Ovary (tissue), 9 donors: ENCODE measurements around the gene TMEM135. TPM values are rescaled to one million over a fixed set of nuclear protein-coding genes. Genes with fewer than 3 reads are reported as not detected.

ENCODE experiments used
- DNase-seq, 5 donors: peaks; one replicate each; pipeline ENCODE4 v3.0.0-alpha.2; 2019 to 2020
- H3K27ac ChIP-seq, 2 donors: fragments of 200-600 bp; one replicate each; pipeline versions ENCODE4 v1.5.1 to v1.8.0; 2019 to 2022
- H3K27me3 ChIP-seq: fragments of 200-600 bp; one replicate; pipeline ENCODE4 v1.8.0; 2022
- H3K36me3 ChIP-seq: fragments of 200-600 bp; sonication (generic); one replicate; pipeline ENCODE4 v1.5.1; 2019
- H3K4me1 ChIP-seq: one replicate; pipeline ENCODE4 v1.8.1; 2013; ENCODE audit warnings: mild to moderate bottlenecking, moderate library complexity; ENCODE audit not compliant: insufficient read depth
- H3K4me3 ChIP-seq: fragments of 200-600 bp; sonication (generic); one replicate; pipeline ENCODE4 v1.5.1; 2017
- H3K9me3 ChIP-seq, 2 donors: fragments of 200-600 bp in 1 of 2; sonication (generic) in 1 of 2; one replicate each; pipeline versions ENCODE4 v1.5.1 to v1.8.1; 2013 to 2019; ENCODE audit warnings: mild to moderate bottlenecking in 1 of 2, moderate library complexity in 1 of 2
- EP300 ChIP-seq: sonication (generic); formaldehyde crosslinking; IDR thresholded peaks from one replicate; pipeline ENCODE4 v1.6.1; 2017; ENCODE audit warnings: antibody characterized with exemption
- POLR2A ChIP-seq: fragments of 450-650 bp; IDR thresholded peaks from one replicate; pipeline ENCODE4 v1.6.1; 2017; ENCODE audit warnings: antibody characterized with exemption, mild to moderate bottlenecking, moderate library complexity
- WGBS, 3 donors: extraction: QIAGEN DNeasy Blood & Tissue Kit in 1 of 3; methylation state at CpG; one replicate each; pipeline versions ENCODE4 v1.1.5 to v1.1.7; 2013 to 2017; 5-methylcytosine and 5-hydroxymethylcytosine counted together
- intact Hi-C, 4 donors: fragments of 100-400 bp; cut with DNase I; formaldehyde crosslinking; loops; one replicate each; pipeline versions ENCODE4 v1.11.0 to v1.15.1; 2022 to 2023
- polyA plus RNA-seq, 2 donors: library from polyadenylated mRNA; stranded (reverse); fragments of 200-250 nt in 1 of 2; fragments of 350-450 nt in 1 of 2; fragmentation: Illumina TruSeq in 1 of 2; extraction: RNeasy Lipid Tissue Mini Kit (QIAGEN cat#74804) in 1 of 2; gene quantifications; one replicate each; pipeline ENCODE4 v1.2.3, GENCODE V29; 2013 to 2014
- total RNA-seq, 7 donors: library from RNA; depleted of rRNA in 2 of 7; stranded (reverse); fragments of >200 nt in 2 of 7; fragmentation: NEBNext Ultra II Directional in 3 of 7; extraction: Animal tissue kit (Norgen Biotek cat#: 25700) in 3 of 7; gene quantifications; one replicate each; pipeline versions ENCODE4 v1.1.0 to v1.2.4, GENCODE V29; 2016 to 2023
- TF ChIP-seq, protein P1 (sequence below), 3 donors: fragments of 450-650 bp in 2 of 3; fragments of 200-600 bp in 1 of 3; IDR thresholded peaks; one replicate each; pipeline versions ENCODE4 v1.5.1 to v1.8.0; 2016 to 2022; ENCODE audit warnings: antibody characterized with exemption in 3 of 3, mild to moderate bottlenecking in 1 of 3
- donor health status: DM: no; HTN: no; CAD: no; lungs with moderate emphysema.
- donor health status: DM: no; HTN: no; CAD: no.
- donor health status: Bipolar disorder and iron deficiency.
- donor health status: DM: yes; HTN: yes; CAD: no.
- donor health status: DM: no; HTN: no; CAD: no.
- donor health status: DM: yes; HTN: yes; CAD: no.

TMEM135 gene
- total and polyA plus RNA-seq, 9 donors: 8.8 to 24.2 (median 19.6) TPM

- H3K4me3 ChIP-seq: no peak overlapping the region
- no peak overlapping the region for H3K27ac ChIP-seq
- no peaks in the 10 kb centered on the region for H3K4me1 ChIP-seq
- 93 to 97% (median 94%) methylated on average over 4 of the region's 4 CpGs for WGBS, 3 donors
- no peak for DNase-seq
- no peaks in the 10 kb centered on the region for H3K36me3 ChIP-seq
- H3K27me3 ChIP-seq: no peaks in the 10 kb centered on the region
- no peaks in the 10 kb centered on the region for H3K9me3 ChIP-seq
- no peak for TF ChIP-seq EP300
- TF ChIP-seq, protein P1, sequence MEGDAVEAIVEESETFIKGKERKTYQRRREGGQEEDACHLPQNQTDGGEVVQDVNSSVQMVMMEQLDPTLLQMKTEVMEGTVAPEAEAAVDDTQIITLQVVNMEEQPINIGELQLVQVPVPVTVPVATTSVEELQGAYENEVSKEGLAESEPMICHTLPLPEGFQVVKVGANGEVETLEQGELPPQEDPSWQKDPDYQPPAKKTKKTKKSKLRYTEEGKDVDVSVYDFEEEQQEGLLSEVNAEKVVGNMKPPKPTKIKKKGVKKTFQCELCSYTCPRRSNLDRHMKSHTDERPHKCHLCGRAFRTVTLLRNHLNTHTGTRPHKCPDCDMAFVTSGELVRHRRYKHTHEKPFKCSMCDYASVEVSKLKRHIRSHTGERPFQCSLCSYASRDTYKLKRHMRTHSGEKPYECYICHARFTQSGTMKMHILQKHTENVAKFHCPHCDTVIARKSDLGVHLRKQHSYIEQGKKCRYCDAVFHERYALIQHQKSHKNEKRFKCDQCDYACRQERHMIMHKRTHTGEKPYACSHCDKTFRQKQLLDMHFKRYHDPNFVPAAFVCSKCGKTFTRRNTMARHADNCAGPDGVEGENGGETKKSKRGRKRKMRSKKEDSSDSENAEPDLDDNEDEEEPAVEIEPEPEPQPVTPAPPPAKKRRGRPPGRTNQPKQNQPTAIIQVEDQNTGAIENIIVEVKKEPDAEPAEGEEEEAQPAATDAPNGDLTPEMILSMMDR (IDR thresholded peaks at IDR 0.05): no peak
- intact Hi-C loops: loop anchor here in 1 of 4 donors (10.0 kb wide), 1 partner anchor 296 kb away; no protein-coding TSS in a partner anchor
Measured at GRCh38 chr11:87219266-87219665, 181.5 kb downstream of the TMEM135 start.

GRCh38 chr11:87223816-87224215, 186.1 kb downstream of the TMEM135 start:
- Histone ChIP-seq H3K4me1 (no peaks in the 10 kb centered on the region), H3K27ac (no peak overlapping the region), H3K36me3 (no peaks in the 10 kb centered on the region), H3K4me3 (no peak overlapping the region), H3K9me3 (no peaks in the 10 kb centered on the region), H3K27me3 (no peaks in the 10 kb centered on the region)
- WGBS, 3 donors: 91 to 93% (median 92%) methylated on average over 2 of the region's 2 CpGs
- intact Hi-C loops: no loop called here
- TF ChIP-seq, protein P1 (IDR thresholded peaks at IDR 0.05): no peak
- no peak for TF ChIP-seq POLR2A
- no peak for TF ChIP-seq EP300
- DNase-seq: no peak

GRCh38 chr11:87224486-87224885, 186.8 kb downstream of the TMEM135 start:
- no peak overlapping the region for H3K27ac ChIP-seq
- H3K36me3 ChIP-seq: no peaks in the 10 kb centered on the region
- no peaks in the 10 kb centered on the region for H3K27me3 ChIP-seq
- no peaks in the 10 kb centered on the region for H3K4me1 ChIP-seq
- no peak for DNase-seq
- TF ChIP-seq POLR2A: no peak
- TF ChIP-seq EP300: no peak
- TF ChIP-seq, protein P1 (IDR thresholded peaks at IDR 0.05): no peak
- no peaks in the 10 kb centered on the region for H3K9me3 ChIP-seq
- H3K4me3 ChIP-seq: no peak overlapping the region
- intact Hi-C loops: no loop called here
- WGBS, 3 donors: 69 to 80% (median 72%) methylated on average over 1 of the region's 1 CpG

DNA sequence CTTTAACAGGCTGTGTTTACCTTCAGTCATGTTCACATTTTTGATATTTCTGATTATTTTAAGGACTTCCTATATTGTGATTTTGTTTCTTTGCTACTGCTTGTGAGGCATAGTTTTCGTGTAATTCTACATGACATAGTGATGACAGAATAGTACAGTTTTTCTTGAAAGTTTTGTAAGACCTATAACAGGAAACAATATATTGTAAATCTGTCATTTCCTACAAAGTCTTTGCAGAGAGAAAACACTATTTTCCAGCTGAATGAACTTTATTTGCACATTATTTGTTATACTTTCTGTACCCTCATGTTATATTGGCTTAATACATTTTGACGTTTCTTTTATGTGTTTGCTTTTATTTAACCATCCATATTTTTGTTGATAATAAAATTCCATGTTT, 191.1 kb downstream of the TMEM135 start:
- DNase-seq: no peak
- no peaks in the 10 kb centered on the region for H3K9me3 ChIP-seq
- 44 to 62% (median 52%) methylated on average over 2 of the region's 2 CpGs for WGBS, 3 donors
- intact Hi-C loops: no loop called here
- H3K36me3 ChIP-seq: no peaks in the 10 kb centered on the region
- H3K4me3 ChIP-seq: no peak overlapping the region
- no peaks in the 10 kb centered on the region for H3K4me1 ChIP-seq
- H3K27me3 ChIP-seq: no peaks in the 10 kb centered on the region
- no peak for TF ChIP-seq POLR2A
- TF ChIP-seq, protein P1 (IDR thresholded peaks at IDR 0.05): no peak
- no peak for TF ChIP-seq EP300
- H3K27ac ChIP-seq: no peak overlapping the region
